Cardiac muscle cell (in vitro differentiated cells and primary cell): ENCODE data around the gene A4GALT. TPM values are rescaled to one million over a fixed set of nuclear protein-coding genes. Genes with fewer than 3 reads are reported as not detected.

Experiments
- DNase-seq, 2 donors: peaks; one replicate each; pipeline versions ENCODE4 v3.0.0 to v3.0.0-alpha.2; 2010 to 2017; ENCODE audit warnings: low read depth in 1 of 2, low spot score in 1 of 2
- H3K27ac ChIP-seq: fragments of 200-600 bp; sonication (generic); 2 replicates; pipeline ENCODE4 v1.5.1; 2016
- H3K27me3 ChIP-seq: fragments of 200-600 bp; sonication (generic); 2 replicates; pipeline ENCODE4 v1.6.0; 2016; ENCODE audit warnings: control low read depth
- H3K36me3 ChIP-seq: fragments of 200-600 bp; sonication (generic); 2 replicates; pipeline ENCODE4 v1.5.1; 2016; ENCODE audit warnings: control low read depth
- H3K4me1 ChIP-seq: fragments of 200-600 bp; sonication (generic); 2 replicates; pipeline ENCODE4 v1.8.1; 2017; ENCODE audit warnings: low read depth, mild to moderate bottlenecking, mixed run types
- H3K4me3 ChIP-seq: fragments of 200-600 bp; sonication (generic); 2 replicates; pipeline ENCODE4 v1.5.1; 2016; ENCODE audit warnings: mild to moderate bottlenecking
- H3K9me3 ChIP-seq: fragments of 200-600 bp; sonication (generic); 2 replicates; pipeline ENCODE4 v1.5.1; 2017; ENCODE audit warnings: low read depth, mild to moderate bottlenecking, control low read depth
- polyA plus RNA-seq: library from polyadenylated mRNA; unstranded; fragments of >200 nt; fragmentation: Nextera tagmentation; extraction: Ambion mirVana; gene quantifications from 2 replicates; pipeline ENCODE4 v1.2.1, GENCODE V29; 2016
- total RNA-seq: library from RNA; depleted of rRNA; stranded (reverse); fragments of >200 nt; gene quantifications from 2 replicates; pipeline ENCODE4 v1.2.3, GENCODE V29; 2016
- TF ChIP-seq, protein P1 (sequence below): IDR thresholded peaks from 2 replicates; pipeline ENCODE4 v1.5.1; 2012; ENCODE audit warnings: low read depth, mild to moderate bottlenecking, low read length

Gene A4GALT, protein sequence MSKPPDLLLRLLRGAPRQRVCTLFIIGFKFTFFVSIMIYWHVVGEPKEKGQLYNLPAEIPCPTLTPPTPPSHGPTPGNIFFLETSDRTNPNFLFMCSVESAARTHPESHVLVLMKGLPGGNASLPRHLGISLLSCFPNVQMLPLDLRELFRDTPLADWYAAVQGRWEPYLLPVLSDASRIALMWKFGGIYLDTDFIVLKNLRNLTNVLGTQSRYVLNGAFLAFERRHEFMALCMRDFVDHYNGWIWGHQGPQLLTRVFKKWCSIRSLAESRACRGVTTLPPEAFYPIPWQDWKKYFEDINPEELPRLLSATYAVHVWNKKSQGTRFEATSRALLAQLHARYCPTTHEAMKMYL
- 17.7 and 26.1 TPM in 2 replicates for total RNA-seq
- 15.1 and 20.2 TPM in 2 replicates for polyA plus RNA-seq

DNA sequence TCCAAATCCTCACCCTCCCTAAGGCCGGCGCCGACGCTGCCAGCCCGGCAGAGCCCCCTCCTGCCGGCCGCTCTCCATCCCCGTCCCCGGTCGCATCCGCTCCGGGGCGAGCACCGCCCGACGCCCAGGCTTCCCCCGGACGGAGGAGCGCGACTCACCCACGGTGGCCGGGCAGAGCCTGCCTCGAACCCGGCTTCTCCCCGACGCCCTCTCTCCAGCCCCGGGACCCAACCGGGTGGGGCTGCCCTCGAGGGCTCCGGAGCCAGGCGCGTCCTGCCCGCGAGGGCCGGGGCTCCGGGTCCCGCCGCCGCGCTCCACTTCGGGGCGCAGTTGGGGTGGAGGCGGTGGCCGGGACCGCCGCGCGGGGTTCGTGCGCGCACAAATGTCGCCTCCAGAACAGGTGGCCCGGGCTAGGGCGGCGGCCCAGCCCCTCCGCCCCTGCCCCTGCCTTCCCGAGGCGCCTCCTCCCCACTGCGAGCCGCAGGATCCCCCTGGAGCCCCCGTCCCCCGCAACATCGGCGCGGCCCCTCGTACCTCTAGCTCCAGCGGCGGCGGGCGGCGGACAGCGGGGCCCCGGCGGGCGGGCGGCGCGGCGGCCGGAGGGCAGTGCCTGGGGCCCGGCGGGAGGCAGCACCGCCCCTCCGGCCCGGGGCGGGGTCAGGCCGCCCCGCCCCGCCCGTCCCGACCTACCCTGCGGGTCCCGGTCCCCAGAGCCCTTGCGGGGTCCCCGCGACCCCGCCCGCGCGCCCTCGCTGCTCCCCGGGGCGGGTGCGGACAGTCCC, at the start of gene A4GALT:
TSS of gene A4GALT (minus strand) at position 608 of the 782 bp plus-strand sequence. CDS start 26,919 bp downstream, outside the sequence.
- peaks cover 57% of the 10 kb centered on the region for H3K27me3 ChIP-seq
- H3K4me1 ChIP-seq = peaks cover 7% of the 10 kb centered on the region
- TF ChIP-seq, protein P1, sequence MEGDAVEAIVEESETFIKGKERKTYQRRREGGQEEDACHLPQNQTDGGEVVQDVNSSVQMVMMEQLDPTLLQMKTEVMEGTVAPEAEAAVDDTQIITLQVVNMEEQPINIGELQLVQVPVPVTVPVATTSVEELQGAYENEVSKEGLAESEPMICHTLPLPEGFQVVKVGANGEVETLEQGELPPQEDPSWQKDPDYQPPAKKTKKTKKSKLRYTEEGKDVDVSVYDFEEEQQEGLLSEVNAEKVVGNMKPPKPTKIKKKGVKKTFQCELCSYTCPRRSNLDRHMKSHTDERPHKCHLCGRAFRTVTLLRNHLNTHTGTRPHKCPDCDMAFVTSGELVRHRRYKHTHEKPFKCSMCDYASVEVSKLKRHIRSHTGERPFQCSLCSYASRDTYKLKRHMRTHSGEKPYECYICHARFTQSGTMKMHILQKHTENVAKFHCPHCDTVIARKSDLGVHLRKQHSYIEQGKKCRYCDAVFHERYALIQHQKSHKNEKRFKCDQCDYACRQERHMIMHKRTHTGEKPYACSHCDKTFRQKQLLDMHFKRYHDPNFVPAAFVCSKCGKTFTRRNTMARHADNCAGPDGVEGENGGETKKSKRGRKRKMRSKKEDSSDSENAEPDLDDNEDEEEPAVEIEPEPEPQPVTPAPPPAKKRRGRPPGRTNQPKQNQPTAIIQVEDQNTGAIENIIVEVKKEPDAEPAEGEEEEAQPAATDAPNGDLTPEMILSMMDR = no peak
- peak; percentile 20 to 52 for DNase-seq
- H3K36me3 ChIP-seq = no peaks in the 10 kb centered on the region
- H3K27ac ChIP-seq = no peak within 1 kb of the TSS
- no peaks in the 10 kb centered on the region for H3K9me3 ChIP-seq
- H3K4me3 ChIP-seq = peak within 1 kb of the TSS; percentile 90

DNA sequence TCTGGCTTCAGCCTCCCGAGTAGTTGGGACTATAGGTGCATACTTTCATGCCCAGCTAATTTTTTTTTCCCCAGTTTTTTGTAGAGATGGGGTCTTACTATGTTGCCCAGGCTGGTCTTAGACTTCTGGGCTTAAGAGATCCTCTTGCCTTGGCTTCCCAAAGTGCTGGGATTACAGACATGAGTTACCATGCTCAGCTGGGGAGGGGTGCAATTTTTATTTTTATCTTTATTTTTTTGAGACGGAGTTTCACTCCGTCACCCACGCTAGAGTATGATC, 49.7 kb upstream of the A4GALT start:
- H3K4me3 ChIP-seq = no peak overlapping the region
- no peaks in the 10 kb centered on the region for H3K9me3 ChIP-seq
- no peaks in the 10 kb centered on the region for H3K36me3 ChIP-seq
- no peak overlapping the region for H3K27ac ChIP-seq
- H3K27me3 ChIP-seq = no peaks in the 10 kb centered on the region
- H3K4me1 ChIP-seq = peaks cover 21% of the 10 kb centered on the region
- TF ChIP-seq, protein P1 = no peak
- DNase-seq = no peak

DNA sequence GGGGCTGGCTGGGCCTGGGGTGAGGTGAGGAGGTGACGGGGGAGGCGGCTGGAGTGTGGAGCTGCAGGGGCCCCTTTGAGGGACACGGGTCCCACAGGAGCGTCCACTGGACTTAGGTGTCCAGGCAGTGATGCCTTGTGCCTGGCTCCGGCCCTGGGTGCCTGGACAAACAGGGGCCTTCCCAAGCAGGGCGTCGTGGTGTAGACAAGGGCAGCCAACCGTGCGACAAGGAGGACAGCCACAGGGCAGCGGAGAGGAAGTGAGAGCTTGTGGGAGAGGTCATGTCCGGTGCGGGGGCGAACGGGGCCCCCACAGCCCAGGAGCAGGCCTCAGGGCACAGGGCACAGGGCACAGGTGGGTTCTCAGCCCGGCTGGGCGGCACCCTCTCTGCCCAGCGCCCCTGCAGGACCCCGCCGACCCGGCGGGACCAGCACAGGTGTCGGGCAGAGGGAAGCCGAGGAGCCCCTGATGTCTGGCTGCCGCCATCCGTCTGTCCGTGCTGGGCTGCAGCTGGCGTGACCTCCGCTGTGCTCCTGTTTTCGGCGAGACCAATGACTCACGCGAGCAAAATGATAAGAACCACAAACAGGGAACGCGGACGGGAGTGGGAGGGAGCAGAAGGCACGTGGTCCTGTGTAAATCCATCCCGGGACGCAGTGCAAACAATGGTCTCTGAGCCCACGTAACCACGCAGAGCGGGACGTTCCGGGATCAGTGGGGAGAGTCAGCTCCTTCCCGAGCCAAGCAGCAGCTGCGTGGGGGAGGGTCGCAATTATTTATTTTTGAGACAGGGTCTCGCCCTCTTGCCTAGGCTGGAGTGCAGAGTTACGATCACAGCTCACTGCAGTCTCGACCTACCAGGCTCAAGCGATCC, 49.1 kb upstream of the A4GALT start:
- DNase-seq = peak in 1 of 2 donors; percentile 93
- H3K27me3 ChIP-seq = no peaks in the 10 kb centered on the region
- H3K36me3 ChIP-seq = no peaks in the 10 kb centered on the region
- TF ChIP-seq, protein P1 = no peak
- no peaks in the 10 kb centered on the region for H3K9me3 ChIP-seq
- H3K4me1 ChIP-seq = peaks cover 20% of the 10 kb centered on the region
- no peak overlapping the region for H3K27ac ChIP-seq
- no peak overlapping the region for H3K4me3 ChIP-seq

DNA sequence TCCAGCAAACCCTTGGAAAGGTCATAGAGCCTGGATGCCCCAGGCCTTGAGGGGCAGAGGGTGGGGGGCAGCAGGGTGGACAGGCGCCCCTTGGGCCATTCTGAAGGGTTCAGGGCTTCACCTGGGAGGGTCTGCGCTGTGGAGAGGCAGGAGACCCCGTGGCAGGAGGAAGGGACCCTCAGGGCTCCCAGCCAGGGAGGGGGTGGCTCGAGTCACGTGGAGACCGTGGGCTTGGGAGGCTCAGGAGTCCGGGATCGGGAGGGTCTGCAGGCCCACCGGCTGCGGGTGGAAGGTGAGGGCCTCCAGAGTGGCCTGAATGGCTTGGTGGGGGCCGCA, 48.5 kb upstream of the A4GALT start:
- no peak for DNase-seq

More for the DNA sequence above, 48.5 kb upstream of the A4GALT start:
- peaks cover 14% of the 10 kb centered on the region for H3K4me1 ChIP-seq
- H3K36me3 ChIP-seq = no peaks in the 10 kb centered on the region
- H3K9me3 ChIP-seq = no peaks in the 10 kb centered on the region
- TF ChIP-seq, protein P1 = no peak
- H3K4me3 ChIP-seq = no peak overlapping the region
- no peak overlapping the region for H3K27ac ChIP-seq
- no peaks in the 10 kb centered on the region for H3K27me3 ChIP-seq
